NCI-H146 treated with DMSO at 0.1 percent for 48 hours (cell line): ENCODE results near the gene COMMD10.

ENCODE experiments used
- DNase-seq: peaks from one replicate; lab custom pipeline; 2025; ENCODE audit not compliant: unreplicated experiment; lab: John Stamatoyannopoulos, UW

COMMD10 gene

DNA sequence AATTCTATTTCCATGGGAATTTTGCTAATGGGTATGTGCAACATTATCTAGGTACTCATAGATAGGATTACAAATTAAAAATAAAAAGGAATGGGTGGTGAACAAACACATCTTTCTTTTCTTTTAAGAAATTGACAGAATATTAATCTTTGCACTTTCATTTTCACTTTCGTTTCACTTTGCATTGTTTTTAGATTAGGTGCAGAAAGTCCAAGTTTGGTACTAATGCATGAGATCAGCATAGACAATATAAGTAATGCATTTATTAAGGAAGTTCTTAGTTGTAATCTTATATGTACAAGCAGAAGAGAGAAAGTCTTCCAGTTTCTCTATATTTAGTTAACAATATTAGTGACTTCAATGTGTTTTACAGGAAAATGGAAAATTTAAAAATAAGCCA, 196.5 kb downstream of the COMMD10 start:
- no peak for DNase-seq

DNA sequence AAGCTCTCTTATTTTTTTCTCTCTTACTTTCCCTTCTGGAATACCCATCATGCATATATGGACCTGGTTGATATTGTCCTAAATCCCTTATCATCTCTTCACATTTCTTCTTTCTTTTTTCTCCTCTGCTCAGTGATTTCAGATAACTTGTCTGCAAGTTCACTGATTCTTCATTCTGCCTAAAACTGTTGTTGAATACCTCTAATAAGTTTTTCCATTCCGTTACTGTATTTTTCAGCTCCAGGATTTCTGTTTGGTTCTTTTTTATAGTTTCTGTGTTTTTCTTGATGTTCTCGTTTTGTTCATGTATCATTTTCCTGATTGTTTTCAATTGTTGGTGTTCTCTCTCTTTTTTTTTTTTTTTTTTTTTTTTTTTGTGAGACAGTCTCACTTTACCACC, 203.7 kb downstream of the COMMD10 start:
- no peak for DNase-seq

DNA sequence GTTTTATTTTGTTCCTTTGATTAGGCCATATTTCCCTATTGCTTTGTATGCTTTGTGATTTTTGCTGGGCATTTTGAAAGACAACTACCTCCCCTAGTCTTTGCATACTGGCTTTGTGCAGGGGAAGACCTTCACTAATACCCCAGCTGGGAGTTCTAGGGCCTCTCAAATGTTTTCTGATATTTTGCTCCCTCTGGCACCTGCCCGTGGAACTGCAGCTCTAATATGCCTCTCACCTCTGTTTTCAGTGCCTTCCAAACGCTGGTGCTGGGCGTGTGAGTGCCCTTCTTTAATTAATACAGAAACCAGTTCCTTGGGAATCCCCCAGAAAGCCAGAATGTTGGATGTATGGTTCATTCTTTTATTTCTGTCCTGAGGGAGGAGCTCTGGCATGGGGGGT, 204.5 kb downstream of the COMMD10 start:
- no peak for DNase-seq

DNA sequence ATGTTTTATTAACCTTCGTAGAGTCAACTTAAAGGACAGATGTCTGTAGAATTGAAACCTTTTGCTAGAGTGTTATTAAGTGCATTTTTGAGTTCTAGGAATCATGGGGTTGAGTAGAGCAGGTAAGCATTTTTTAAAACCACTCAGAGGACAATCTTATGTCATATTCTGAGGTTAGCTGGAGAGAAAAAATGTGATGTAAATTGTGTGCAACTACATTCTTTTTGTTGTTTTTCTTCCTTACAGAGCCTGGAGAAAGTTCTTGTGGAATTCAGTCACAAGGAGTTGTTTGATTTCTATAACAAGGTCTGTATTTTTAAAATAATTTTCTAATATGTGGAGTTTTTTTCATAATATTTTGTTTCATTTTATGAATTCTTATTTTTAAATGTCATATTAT, 206.4 kb downstream of the COMMD10 start:
- DNase-seq = no peak

DNA sequence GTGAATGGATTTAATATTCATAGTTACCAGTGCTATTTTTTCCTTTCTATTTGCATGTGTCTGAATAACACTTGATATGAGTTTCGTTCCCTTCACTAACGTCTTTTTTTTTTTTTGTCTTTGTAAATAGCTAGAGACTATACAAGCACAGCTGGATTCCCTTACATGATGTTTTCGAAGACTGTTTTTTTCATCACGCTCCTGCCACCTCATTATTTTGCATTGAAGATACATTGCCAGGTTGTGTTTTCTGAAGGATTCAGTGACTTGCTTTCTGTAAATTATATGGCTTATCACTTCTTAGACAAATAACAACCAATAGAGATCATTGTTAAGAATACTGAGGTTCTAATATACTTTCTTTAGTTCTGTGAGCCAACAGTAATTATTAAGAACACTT, 207.5 kb downstream of the COMMD10 start:
- no peak for DNase-seq

DNA sequence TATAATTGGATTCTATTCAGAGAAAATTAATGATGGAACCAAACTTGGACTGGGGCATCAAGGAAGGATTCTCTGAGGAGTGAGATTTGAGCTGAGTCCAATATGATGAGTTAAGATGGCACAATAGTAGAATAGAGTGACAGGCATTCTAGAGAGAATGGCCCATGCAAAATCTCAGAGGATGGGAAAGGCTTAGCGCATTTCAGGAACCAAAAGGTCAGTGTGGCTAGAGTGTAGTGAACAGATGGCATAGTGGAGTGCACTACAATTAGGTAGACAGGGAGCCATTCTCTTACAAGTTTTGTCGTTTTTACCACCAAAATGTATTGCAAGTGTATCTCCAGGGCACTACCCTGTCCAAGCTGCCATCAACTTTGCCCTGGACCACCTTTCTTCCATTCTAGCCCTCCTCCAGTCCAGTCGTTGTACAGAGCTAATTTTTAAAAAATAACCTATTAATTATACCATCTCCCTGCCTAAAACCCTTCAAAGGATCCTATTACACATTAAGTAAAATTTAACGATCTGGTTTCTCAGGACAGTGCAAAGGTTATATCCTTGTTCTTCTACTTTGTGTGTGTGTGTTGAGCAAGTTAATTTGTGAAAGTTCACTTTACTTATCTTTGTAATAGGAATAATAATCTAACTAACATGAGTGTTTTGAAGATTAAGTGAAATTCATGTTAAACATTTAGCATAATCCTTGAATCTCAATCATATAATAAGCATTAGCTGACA, 211.7 kb downstream of the COMMD10 start:
- DNase-seq = no peak

DNA sequence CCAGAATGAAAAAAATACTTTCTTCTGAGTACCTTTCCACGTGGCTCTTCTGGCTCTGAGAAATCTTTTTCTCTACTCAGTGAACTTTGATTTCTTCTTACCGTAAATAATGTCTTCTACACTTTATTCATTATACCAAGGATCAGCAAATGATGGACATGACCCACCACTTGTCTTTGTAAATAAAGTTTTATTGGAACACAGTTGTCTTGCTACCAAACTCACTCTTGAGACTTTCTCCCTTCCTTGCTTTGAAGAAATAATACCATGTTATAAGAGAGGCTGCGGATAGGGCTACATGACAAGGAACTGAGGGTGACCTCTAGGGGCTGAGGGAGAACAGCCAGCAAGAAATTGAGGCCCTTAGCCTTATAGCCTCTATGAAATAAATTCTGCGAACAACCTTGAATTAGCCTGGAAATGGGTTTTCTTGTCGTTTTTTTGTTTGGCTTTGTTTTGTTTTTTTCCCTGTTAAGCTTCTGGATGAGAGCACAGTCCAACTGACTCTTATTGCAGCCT, 212.5 kb downstream of the COMMD10 start:
- no peak for DNase-seq

DNA sequence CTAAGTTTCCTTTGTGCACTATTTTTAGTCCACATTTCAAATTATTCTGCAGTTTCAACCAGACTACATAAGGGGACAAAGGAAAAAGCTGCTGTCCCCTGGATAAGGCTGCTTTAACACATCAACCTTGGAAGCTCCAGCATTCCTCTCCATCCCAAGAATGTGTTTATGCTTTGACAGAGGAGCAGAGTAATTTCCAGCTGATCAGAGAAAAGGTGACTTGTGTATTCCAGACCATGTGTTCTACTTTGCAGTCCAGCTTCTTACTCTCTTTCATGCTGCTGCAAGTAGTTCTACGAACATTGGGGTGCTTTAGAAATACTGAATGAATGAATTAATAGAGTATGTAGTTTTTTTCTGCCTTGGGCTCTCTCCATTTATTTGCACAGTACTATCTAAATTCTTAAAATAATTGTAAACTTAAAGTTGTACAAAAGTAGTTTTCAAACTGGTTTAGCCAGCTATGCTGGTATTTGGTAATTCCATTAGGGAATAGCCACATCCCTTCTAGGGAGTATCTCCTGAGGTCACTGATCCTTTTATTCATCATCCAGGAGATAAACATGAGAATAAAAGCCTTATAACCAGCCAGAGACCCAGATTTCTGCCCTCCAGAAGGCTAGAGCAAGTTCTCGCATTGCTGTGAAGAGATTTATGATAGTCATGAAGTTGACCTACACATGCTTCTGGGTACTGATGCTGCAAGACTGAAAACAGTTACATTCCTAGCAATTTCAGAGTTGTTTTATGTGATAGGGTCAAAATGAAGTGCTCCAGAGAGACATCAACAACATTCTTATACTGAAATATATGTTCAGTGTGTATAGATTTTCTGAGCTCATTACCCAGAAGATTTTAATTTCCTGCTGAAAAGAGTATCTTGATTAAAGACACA, 215.2 kb downstream of the COMMD10 start:
- DNase-seq = no peak

DNA sequence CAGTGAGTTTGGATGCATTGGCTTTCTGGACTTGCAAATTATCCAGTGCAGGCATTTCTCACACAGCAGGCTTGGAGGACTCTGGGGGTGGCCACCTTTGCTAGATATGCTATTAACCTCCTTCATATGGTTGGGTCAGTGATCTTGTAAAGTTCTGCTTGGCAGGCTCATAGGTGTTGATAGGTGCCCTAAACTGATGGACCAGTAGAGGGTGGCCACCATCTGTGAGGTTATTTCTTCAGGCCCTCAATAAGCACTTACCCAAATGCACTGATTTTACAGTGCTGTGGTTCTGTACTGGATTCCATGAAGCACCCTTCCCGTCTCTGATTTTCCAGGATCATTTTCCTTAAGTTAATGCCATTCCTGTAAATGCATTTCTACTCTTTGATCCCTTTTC, 216.3 kb downstream of the COMMD10 start:
- no peak for DNase-seq

DNA sequence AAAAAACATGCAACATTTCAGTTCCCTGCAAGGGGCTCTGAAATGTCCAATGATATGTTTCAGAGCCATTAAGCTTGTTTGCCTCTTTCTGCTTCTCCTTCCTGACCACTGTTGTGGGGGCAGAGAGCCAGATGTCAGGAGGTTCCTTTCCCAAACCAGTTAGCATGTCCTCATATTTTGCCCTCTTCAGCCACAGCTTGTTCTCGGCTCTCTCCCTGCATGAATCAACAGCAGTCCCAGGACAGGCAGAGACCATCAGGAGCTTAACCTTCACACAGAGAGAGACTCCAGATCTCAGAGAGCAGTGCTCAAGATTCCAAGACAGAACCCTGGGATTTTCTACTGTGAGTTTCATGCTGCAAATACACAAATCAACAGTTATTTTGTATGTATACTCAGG, 218.5 kb downstream of the COMMD10 start:
- no peak for DNase-seq

DNA sequence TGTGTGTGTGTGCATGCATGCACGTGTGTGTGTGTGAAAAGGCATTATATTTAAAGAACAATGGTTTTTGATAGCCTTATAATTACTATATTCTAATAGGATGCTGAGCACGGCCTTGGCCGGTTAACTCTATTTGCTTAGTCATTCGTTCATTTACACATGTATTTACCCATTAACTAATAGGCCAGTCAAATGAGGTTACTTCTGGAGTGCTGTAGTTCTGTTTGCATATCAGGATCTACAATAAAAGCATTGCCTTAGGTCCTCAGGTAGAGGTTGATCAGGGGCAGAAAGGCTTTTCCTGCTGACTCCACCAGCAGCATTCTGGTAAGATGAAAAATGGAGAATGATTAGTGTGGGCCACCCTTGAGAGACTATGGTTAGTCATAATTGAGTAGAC, 219.0 kb downstream of the COMMD10 start:
- DNase-seq = peak; percentile 63

DNA sequence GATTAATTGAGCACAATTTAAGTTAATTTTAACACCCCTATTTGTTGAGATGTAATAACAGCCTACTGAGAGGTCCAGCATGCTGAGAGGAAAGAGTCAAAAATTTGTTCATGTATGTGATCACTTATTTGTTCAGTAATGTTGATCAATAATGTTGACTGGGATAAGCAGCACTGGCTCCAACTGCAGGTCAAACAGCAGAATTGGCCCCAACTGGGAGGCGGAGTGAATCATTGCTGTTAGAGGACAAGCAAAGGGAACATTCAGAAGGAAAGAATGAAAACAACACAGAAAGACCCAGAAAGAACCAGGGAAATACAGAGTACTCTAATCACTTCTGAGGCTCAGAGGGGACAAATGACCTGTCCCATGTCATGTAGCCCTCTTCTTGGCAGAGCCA, 221.1 kb downstream of the COMMD10 start:
- DNase-seq = no peak

DNA sequence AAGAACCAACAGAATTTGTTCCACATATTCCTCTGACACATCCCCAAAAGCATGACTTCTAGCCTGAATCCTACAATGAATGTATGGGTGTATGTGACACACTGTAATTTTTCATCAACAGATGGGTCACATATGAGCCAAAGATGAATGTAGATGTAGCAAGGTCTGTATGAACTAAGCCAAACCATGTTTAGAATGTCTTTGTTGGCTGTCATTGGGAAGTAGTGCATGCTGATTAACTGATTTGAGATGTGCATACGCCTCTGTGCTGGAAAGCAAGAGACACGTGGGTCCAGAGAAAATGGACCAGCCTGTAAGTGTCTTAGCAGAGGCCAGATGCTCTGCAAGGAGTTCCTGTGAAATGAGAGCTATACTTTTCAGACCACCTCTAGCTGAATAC, 222.0 kb downstream of the COMMD10 start:
- no peak for DNase-seq

DNA sequence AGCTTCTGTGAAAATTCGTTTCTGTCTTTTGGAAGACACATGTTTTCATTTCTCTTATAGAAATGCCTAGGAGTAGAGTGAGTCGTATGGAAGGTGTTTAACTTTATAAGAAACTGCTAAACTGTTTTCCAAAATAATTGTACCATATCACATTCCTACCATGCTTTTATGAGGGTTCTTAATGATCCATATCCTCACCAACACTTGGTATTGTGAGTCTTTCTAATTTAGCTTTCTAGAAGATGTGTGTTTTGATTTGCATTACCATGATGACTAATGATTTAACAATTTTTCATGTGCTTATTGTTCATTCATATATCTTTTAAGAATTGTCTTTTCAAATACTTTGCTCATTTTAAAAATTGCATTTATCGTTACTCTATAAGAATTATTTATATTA, 223.6 kb downstream of the COMMD10 start:
- no peak for DNase-seq

DNA sequence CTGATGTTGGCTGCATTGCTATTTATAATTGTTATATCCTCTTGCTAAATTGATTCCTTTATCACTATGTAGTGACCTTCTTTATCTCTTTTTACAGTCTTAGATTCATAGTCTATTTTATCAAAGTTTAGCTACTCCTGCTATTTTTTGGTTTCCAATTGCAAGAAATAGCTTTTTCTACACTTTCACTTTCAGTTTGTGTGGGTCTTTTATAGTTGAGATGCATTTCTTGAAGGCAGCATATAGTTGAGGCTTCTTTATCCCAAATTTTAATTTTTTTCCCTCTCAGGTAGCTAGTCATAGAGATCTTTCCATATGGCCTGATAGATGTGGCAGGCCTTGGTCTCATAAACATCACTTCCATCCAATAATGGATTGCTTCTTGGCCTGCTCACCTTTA, 228.5 kb downstream of the COMMD10 start:
- DNase-seq = no peak

DNA sequence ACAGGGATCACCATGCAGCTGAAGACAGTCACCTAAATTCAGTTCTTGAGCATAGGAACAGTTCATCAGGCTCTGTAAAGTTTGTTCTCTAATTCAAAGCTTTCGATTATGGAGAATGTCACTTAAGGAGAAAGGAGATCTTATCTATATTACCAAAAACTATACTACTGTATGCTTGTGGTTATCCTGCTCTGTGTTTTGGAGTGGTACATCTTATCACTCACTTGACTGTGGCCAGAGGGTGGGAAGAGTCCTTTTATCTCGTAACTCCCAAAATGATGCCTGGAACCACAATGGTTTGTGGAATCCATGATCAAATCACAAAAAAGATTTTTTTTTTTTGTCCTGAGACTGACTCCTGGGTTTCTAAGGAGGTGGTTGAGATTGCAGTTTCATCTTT, 230.7 kb downstream of the COMMD10 start:
- DNase-seq = no peak

DNA sequence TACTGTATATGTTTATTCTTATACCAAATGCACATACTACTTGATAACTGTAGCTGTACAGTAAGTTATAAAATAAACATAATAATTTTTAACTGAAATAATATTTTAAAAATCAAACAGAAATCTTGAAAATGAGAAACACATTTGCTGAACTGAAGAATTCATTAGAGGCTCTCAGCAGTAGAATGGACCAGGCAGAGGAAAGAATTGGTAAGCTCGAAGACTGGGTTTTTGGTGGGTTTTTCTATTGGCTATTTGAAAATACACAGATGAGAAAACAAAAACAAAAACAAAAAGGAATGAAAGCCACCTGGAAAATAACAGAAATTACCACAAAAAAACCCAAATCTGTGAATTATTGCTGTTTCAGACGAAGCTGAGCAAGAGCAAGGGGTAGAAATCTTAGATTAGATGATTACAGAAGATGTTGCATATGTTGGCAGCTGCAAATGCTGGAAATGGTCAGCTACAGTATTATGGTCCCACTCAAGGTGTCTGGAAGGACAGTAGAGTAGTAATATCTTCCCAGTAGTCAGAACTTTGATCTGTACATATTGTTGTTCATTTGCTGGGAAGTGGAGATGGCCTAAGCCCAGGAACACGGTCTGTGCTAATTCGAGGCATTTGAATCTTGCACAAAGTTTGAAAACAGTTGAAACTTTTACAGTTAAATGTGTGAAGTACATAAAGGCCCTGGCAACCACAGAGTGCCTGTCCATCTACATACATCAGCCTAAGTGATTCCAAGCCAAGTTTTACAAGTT, 233.4 kb downstream of the COMMD10 start:
- DNase-seq = no peak

DNA sequence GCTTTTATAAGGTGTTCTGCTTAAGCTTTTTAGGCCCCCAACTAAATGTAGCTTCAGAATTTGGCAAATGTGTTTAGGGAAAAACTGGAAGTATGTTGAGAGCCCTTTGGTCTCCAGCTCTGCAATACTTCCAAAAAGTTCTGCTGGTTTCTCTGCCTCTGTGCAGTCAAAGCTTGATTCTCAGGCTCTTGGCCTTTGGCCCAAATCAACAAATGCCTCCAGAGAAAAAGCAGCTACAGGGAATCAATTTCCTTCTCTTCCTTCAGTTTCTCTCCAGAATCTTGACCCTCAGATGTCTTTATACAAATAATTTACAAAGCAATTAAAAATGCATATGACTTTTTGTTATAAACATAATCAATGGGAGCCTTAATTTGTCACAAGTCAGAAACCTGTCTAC, 235.7 kb downstream of the COMMD10 start:
- DNase-seq = no peak

DNA sequence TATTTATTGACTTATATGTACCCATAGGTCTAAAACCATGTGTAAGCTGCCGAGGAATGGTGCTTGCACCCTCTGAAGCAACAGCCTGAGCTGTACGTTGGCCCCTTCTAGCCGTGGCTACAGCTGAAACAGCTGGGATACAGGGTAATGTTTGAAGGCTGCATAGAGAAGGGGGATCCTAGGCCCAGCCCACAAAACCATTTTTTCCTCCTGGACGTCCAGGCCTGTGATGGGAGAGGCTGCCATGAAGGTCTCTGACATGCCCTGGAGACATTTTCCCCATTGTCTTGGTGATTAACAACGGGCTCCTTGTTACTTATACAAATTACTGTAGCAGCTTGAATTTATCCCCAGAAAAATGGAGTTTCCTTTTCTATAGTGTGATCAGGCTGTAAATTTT, 244.7 kb downstream of the COMMD10 start:
- no peak for DNase-seq

DNA sequence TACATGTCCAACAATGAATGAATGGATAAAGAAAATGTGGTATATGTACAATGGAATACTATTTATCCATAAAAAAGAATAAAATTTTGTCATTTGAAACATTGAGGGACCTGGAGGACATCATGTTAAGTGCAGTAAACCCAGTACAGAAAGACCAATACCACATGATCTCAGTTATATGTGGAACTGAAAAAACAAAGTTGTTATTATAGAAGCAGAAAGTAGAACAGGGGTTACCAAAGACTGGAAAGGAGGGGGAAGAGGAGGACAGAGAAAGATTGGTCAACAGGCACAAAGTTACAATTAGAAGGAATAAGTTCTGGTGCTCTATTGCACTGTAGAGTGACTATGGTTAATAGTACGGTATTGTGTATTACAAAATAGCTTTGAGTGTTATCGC, 256.0 kb downstream of the COMMD10 start:
- no peak for DNase-seq
